ENCODE measurements around the gene NCCRP1. TPM values are rescaled to one million over a fixed set of nuclear protein-coding genes. Genes with fewer than 3 reads are reported as not detected.

NCCRP1 gene
- total RNA-seq, 4 donors from 2014 or later = 367 to 798 (median 407) TPM

- intact Hi-C loops (cut with DNase I; ENCODE audit: low total_unique reads) = no loop called here
- no peak overlapping the region for H3K4me3 ChIP-seq (ENCODE audit: low read depth, poor library complexity, severe bottlenecking)
- peak; percentile 39 to 95 for DNase-seq (ENCODE audit: low spot score in 2 of 2)
- 33 to 47% methylated on average over 16 to 22 of the region's 24 CpGs for WGBS, 2 donors
- TF ChIP-seq POLR2A (IDR thresholded peaks at IDR 0.05) (no peak), CTCF (IDR thresholded peaks at IDR 0.05) (no peak)
Measured at GRCh38 chr19:39166571-39167391, 30.0 kb upstream of the NCCRP1 start.

- WGBS, 2 donors = 58 to 68% methylated on average over 22 to 25 of the region's 25 CpGs
- H3K4me3 ChIP-seq (ENCODE audit: low read depth, poor library complexity, severe bottlenecking) = no peak overlapping the region
- intact Hi-C loops (cut with DNase I; ENCODE audit: low total_unique reads) = no loop called here
- TF ChIP-seq POLR2A (IDR thresholded peaks at IDR 0.05) (no peak), CTCF (IDR thresholded peaks at IDR 0.05) (no peak)
- no peak for DNase-seq (ENCODE audit: low spot score in 2 of 2)
Measured at GRCh38 chr19:39167461-39168257, 29.1 kb upstream of the NCCRP1 start.

GRCh38 chr19:39168258-39169142 is 28.3 kb upstream of the NCCRP1 start:
- 86 to 92% methylated on average over 20 to 23 of the region's 23 CpGs for WGBS, 2 donors
- intact Hi-C loops (cut with DNase I; ENCODE audit: low total_unique reads) = no loop called here
- TF ChIP-seq CTCF (IDR thresholded peaks at IDR 0.05) = no peak
- no peak for TF ChIP-seq POLR2A (IDR thresholded peaks at IDR 0.05)
- no peak for DNase-seq (ENCODE audit: low spot score in 2 of 2)
- H3K4me3 ChIP-seq (ENCODE audit: low read depth, poor library complexity, severe bottlenecking) = no peak overlapping the region

- intact Hi-C loops (cut with DNase I; ENCODE audit: low total_unique reads) = no loop called here
- no peak for TF ChIP-seq CTCF (IDR thresholded peaks at IDR 0.05)
- no peak for TF ChIP-seq POLR2A (IDR thresholded peaks at IDR 0.05)
- DNase-seq (ENCODE audit: low spot score in 2 of 2) = no peak
- WGBS, 2 donors = 92 to 94% methylated on average over 33 to 36 of the region's 36 CpGs
- no peak overlapping the region for H3K4me3 ChIP-seq (ENCODE audit: low read depth, poor library complexity, severe bottlenecking)
Measured at GRCh38 chr19:39169143-39169810, 27.5 kb upstream of the NCCRP1 start.
